Gastrocnemius medialis (tissue), 4 donors: ENCODE measurements around the gene TMEM51. TPM values are rescaled to one million over a fixed set of nuclear protein-coding genes. Genes with fewer than 3 reads are reported as not detected.

Experiments
- ATAC-seq, 2 donors: fragments of 150-250 bp; one replicate each; pipeline ENCODE4 v1.9.1; 2016
- DNase-seq, 2 donors: peaks; one replicate each; pipeline ENCODE4 v3.0.0-alpha.2; 2019
- H3K27ac ChIP-seq, 4 donors: fragments of 200-600 bp; sonication (generic); 1 replicate in 1 of 4; 2 replicates in 3 of 4; pipeline ENCODE4 v1.5.1; 2016 to 2018; ENCODE audit warnings: mild to moderate bottlenecking in 2 of 4, moderate library complexity in 1 of 4
- H3K27me3 ChIP-seq, 3 donors: fragments of 200-600 bp; sonication (generic) in 2 of 3; 1 replicate in 1 of 3; 2 replicates in 2 of 3; pipeline versions ENCODE4 v1.5.1 to v1.6.0; 2016 to 2019; ENCODE audit warnings: mild to moderate bottlenecking in 1 of 3, moderate library complexity in 1 of 3
- H3K36me3 ChIP-seq, 2 donors: fragments of 200-600 bp; sonication (generic) in 1 of 2; one replicate each; pipeline ENCODE4 v1.5.1; 2017 to 2018
- H3K4me1 ChIP-seq, 2 donors: fragments of 200-600 bp; sonication (generic) in 1 of 2; one replicate each; pipeline ENCODE4 v1.5.1; 2016 to 2017; ENCODE audit warnings: mild to moderate bottlenecking in 2 of 2
- H3K4me3 ChIP-seq, 4 donors: fragments of 200-600 bp; sonication (generic) in 3 of 4; 1 replicate in 1 of 4; 2 replicates in 3 of 4; pipeline ENCODE4 v1.5.1; 2016 to 2019; ENCODE audit warnings: mild to moderate bottlenecking in 2 of 4
- H3K9me3 ChIP-seq, 3 donors: fragments of 200-600 bp; sonication (generic) in 2 of 3; 1 replicate in 1 of 3; 2 replicates in 2 of 3; pipeline ENCODE4 v1.5.1; 2016 to 2019
- POLR2A ChIP-seq, 2 donors: fragments of 450-650 bp; IDR thresholded peaks; one replicate each; pipeline ENCODE4 v1.6.1; 2017; ENCODE audit warnings: antibody characterized with exemption in 2 of 2, mild to moderate bottlenecking in 2 of 2, moderate library complexity in 2 of 2
- in situ Hi-C, 4 donors: fragments of 200-750 bp; cut with MboI; loops; one replicate each; pipeline versions ENCODE4 v1.15.0 to v1.8.0; 2017; ENCODE audit warnings: low sequenced_read_pairs in 4 of 4
- intact Hi-C: fragments of 100-400 bp; cut with DNase I; formaldehyde crosslinking; loops from one replicate; pipeline ENCODE4 v1.15.1; 2023; ENCODE audit warnings: low total_unique reads
- total RNA-seq, 4 donors: library from RNA; depleted of rRNA; stranded (reverse); fragments of >200 nt; gene quantifications; one replicate each; pipeline versions ENCODE4 v1.1.0 to v1.2.3, GENCODE V29; 2016
- TF ChIP-seq, protein P1 (sequence below), 5 experiments: fragments of 450-650 bp in 3 of 5; fragments of 200-600 bp in 2 of 5; sonication (generic) in 2 of 5; IDR thresholded peaks in 4 of 5; conservative IDR thresholded peaks in 1 of 5; 1 replicate in 4 of 5; 2 replicates in 1 of 5; pipeline ENCODE4 v1.5.1; 2016 to 2019; ENCODE audit warnings: antibody characterized with exemption in 5 of 5, mild to moderate bottlenecking in 3 of 5, moderate library complexity in 3 of 5

Gene TMEM51
- total RNA-seq, 4 donors from 2014 or later, result 0.73 to 2.7 (median 1.8) TPM; not detected in 1

DNA sequence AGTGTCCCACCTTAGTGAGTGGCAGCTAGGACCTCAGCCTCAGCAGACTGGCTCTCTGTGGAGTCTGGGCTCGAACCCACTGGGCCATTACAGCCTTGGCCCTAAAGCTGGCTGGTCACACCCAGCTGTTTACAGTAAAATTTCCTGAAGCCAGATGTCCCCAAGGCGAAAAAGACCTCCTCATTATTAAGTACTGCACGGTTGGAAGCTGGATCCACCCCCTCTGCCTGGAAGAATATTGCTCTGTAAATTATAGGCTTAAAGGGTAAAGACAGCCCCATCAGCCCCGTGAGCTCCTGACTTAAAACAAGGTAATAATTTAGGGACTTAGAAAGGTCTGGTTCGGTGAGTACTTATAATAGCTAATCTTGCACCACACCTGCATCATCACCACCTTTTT, 30.3 kb upstream of the TMEM51 start:
- ATAC-seq (no peak), DNase-seq (no peak)
- H3K36me3 ChIP-seq, result no peaks in the 10 kb centered on the region
- in situ Hi-C loops (loop anchor here in 2 of 4 donors (10.0 to 25.0 kb wide), 2 partner anchors 182 to 314 kb away; partner anchors contain the start of gene CTRC (in 1 of the 2)), intact Hi-C loops (loop anchor here (10.0 kb wide), 1 partner anchor 152 kb away; no protein-coding TSS in a partner anchor)
- no peaks in the 10 kb centered on the region for H3K4me1 ChIP-seq
- H3K27ac ChIP-seq, result no peak overlapping the region
- no peak overlapping the region for H3K4me3 ChIP-seq
- H3K27me3 ChIP-seq, result no peaks in the 10 kb centered on the region
- H3K9me3 ChIP-seq, result no peaks in the 10 kb centered on the region
- TF ChIP-seq POLR2A (IDR thresholded peaks at IDR 0.05), result no peak
- TF ChIP-seq, protein P1, sequence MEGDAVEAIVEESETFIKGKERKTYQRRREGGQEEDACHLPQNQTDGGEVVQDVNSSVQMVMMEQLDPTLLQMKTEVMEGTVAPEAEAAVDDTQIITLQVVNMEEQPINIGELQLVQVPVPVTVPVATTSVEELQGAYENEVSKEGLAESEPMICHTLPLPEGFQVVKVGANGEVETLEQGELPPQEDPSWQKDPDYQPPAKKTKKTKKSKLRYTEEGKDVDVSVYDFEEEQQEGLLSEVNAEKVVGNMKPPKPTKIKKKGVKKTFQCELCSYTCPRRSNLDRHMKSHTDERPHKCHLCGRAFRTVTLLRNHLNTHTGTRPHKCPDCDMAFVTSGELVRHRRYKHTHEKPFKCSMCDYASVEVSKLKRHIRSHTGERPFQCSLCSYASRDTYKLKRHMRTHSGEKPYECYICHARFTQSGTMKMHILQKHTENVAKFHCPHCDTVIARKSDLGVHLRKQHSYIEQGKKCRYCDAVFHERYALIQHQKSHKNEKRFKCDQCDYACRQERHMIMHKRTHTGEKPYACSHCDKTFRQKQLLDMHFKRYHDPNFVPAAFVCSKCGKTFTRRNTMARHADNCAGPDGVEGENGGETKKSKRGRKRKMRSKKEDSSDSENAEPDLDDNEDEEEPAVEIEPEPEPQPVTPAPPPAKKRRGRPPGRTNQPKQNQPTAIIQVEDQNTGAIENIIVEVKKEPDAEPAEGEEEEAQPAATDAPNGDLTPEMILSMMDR (IDR thresholded peaks at IDR 0.05 in 4 of 5, conservative IDR thresholded peaks at IDR 0.05 in 1 of 5), result no peak

DNA sequence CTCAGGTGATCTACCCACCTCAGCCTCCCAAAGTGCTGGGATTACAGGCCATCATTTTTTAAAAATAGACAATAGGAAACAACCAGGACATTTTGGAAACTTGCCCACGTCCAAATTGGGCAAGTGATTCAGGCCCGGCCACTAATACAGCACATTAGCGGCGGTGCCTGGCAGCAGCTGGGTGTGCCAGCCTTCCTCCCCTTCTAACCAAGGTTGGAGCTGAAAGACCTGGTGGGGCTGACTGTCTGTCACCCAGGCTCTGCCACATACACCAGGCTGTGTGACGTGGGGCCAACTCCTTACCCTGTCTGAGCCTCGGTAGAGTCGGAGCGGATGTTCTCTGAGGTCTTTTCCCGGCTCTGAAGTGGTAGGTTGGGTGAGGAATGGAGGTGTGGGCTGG, 29.6 kb upstream of the TMEM51 start:
- no peak for ATAC-seq
- no peak overlapping the region for H3K27ac ChIP-seq
- H3K36me3 ChIP-seq, result no peaks in the 10 kb centered on the region
- in situ Hi-C loops, result loop anchor here in 2 of 4 donors (10.0 to 25.0 kb wide), 2 partner anchors 181 to 313 kb away; partner anchors contain the start of gene CTRC (in 1 of the 2)
- no peaks in the 10 kb centered on the region for H3K9me3 ChIP-seq
- TF ChIP-seq, protein P1 (IDR thresholded peaks at IDR 0.05 in 4 of 5, conservative IDR thresholded peaks at IDR 0.05 in 1 of 5), result no peak
- TF ChIP-seq POLR2A (IDR thresholded peaks at IDR 0.05), result no peak
- H3K4me3 ChIP-seq, result no peak overlapping the region
- no peak for DNase-seq
- intact Hi-C loops, result loop anchor here (10.0 kb wide), 1 partner anchor 151 kb away; no protein-coding TSS in a partner anchor
- no peaks in the 10 kb centered on the region for H3K4me1 ChIP-seq
- no peaks in the 10 kb centered on the region for H3K27me3 ChIP-seq

DNA sequence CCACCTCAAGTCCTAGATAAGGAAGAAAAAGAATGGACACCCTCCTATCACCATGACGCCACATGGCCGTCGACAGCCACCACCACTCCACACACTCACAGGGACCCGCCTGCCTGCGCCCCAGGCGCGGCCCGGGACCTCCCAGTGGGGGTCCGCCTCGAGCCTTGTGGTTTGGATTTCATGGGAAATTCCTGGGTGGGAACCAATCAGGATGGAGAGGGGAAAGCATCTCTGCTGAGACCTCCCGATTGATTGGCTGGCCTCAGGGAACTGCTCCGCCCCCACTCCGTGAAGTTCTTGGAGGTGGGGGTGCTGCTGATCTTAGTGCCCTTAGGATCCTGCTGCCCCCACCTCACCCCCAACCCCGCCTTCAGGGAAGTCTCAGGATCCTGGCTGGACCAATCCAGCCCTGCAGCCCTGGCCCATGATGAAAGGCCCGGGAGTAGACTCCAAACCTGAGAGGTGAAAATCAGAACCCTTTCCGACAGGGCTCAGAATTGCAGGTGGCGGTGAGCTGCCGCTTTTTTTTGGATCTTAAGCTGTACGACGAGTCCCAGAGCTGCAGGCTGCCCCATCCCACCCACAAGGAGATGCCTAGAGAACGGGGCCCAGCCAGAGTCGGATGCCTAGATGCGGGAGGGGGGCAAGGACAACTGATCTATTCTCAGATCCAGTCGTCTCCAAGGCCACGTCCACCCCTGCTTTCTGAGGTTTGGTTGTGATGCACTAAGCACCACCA, 29.0 kb upstream of the TMEM51 start:
- Histone ChIP-seq H3K4me1 (no peaks in the 10 kb centered on the region), H3K36me3 (no peaks in the 10 kb centered on the region), H3K27ac (no peak overlapping the region), H3K27me3 (no peaks in the 10 kb centered on the region), H3K4me3 (no peak overlapping the region), H3K9me3 (no peaks in the 10 kb centered on the region)
- DNase-seq (no peak), ATAC-seq (no peak)
- in situ Hi-C loops, result loop anchor here in 3 of 4 donors (5.0 to 25.0 kb wide), 3 partner anchors 178 to 313 kb away; partner anchors contain the start of gene CTRC (in 2 of the 3)
- intact Hi-C loops, result loop anchor here (10.0 kb wide), 1 partner anchor 150 kb away; no protein-coding TSS in a partner anchor
- TF ChIP-seq POLR2A (IDR thresholded peaks at IDR 0.05), result no peak
- TF ChIP-seq, protein P1 (IDR thresholded peaks at IDR 0.05 in 4 of 5, conservative IDR thresholded peaks at IDR 0.05 in 1 of 5), result no peak

DNA sequence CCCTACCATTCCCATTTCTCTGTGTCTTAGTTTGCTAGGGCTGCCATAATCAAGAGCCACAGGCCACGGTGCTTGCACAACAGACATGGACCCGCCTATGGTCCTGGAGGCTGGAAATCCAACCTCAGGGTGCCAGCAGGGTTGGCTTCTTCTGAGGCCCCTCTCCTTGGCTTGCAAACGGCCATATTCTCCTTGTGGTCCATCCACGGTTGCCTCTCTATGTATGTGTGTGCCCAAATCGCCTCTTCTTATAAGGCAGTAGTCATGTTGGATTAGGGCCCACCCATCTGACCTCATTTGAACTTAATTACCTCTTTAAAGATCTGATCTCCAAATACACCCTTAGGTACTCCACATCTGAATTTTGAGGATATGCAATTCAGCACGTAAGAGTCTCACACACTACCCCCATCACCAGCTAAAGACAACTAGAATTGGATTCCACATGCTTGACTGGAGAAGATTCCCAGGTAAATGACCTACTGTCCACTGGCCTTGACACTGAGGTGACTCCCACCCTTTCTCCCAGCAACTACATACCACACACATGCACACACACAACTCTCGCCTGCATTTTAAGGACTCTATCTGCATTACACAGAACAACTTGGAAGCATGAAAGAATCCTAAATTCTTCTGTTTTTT, 28.3 kb upstream of the TMEM51 start:
- H3K36me3 ChIP-seq, result no peaks in the 10 kb centered on the region
- no peaks in the 10 kb centered on the region for H3K9me3 ChIP-seq
- in situ Hi-C loops (loop anchor here in 3 of 4 donors (5.0 to 25.0 kb wide), 3 partner anchors 177 to 312 kb away; partner anchors contain the start of gene CTRC (in 1 of the 3)), intact Hi-C loops (loop anchor here (10.0 kb wide), 1 partner anchor 150 kb away; no protein-coding TSS in a partner anchor)
- DNase-seq (no peak), ATAC-seq (no peak)
- no peaks in the 10 kb centered on the region for H3K4me1 ChIP-seq
- no peak overlapping the region for H3K27ac ChIP-seq
- H3K4me3 ChIP-seq, result no peak overlapping the region
- no peaks in the 10 kb centered on the region for H3K27me3 ChIP-seq
- TF ChIP-seq, protein P1 (IDR thresholded peaks at IDR 0.05 in 4 of 5, conservative IDR thresholded peaks at IDR 0.05 in 1 of 5), result no peak
- no peak for TF ChIP-seq POLR2A (IDR thresholded peaks at IDR 0.05)
